ENCODE results near the gene ATG13. TPM values are rescaled to one million over a fixed set of nuclear protein-coding genes. Genes with fewer than 3 reads are reported as not detected.

ATG13 gene
- total RNA-seq (10 to 100 TPM; 27.0 to 50.7 (median 35.8) TPM), polyA plus RNA-seq (10 to 100 TPM; 16.8 to 50.5 (median 20.5) TPM)
- long read RNA-seq, donor 1, full-length matches to known transcripts, result 1 of 7 reads
- long read RNA-seq, donor 1, partial matches to known transcripts, result 1 of 7 reads
- long read RNA-seq, donor 1, other reads (novel, unspliced or antisense), result 5 of 7 reads
- long read RNA-seq, donor 2, full-length matches to known transcripts, result 4 of 33 reads
- long read RNA-seq, donor 2, partial matches to known transcripts, result 2 of 33 reads
- long read RNA-seq, donor 2, other reads (novel, unspliced or antisense), result 27 of 33 reads

DNA sequence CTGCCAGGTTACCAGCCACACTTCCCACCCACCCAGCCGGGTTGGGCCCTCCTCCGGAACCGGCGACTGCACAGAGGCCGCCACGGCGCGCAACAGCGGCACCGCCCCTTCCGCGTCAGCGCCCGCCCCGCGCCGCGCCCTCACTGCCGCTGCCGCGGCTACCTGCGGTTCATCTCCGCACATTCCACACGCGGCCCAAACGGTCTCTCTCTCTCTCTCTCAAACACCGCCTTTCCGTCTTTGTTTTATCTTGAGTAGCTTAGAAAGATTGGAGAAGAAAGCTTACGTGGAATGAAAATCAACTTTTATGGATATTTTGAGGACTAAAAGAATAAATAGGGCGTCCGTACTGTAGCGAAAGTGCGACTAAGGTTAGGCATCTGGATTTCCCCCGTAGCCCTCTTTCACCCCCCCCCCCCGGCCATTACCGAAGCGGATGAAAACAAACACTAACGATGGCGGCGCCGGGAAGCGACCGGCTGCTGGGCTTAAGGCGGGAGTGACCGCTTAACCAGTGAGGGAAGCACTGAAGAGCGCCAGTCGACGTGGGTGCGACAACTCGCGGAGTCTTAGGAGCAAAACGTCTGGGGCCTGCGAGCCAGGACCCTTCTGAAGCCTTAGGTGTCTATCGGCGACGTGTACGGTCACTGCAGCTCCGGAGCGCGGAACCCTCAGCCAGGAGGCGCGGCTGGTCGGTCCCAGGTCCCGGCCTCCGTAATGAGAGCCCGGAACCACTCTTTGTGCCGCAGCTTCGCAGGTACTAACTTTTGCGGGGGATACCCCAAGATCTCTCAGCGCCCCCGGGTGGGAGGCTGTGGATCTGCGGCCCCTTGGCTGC, at the start of gene ATG13, which contains the start of gene HARBI1:
Gene ATG13, plus strand, starts transcription at position 420 of the 838 bp plus-strand sequence. CDS start 26,739 bp downstream, outside the sequence.
Gene HARBI1, minus strand, starts transcription at position 94 of the 838 bp plus-strand sequence. CDS start 990 bp downstream, outside the sequence.
- intact Hi-C loops (cut with DNase I), result loop anchor here (2.0 to 10.0 kb wide), 5 partner anchors 50 to 225 kb away; partner anchors contain the start of gene CHRM4 (in 2 of the 2)
- 0% methylated on average over 70 to 72 of the region's 72 CpGs for WGBS, 3 donors
- Histone ChIP-seq H3K4me1 (peaks cover 23% of the 10 kb centered on the region), H3K27me3 (ENCODE audit: insufficient read depth in 3 of 3, low read length in 2 of 3) (no peaks in the 10 kb centered on the region), H3K27ac (peak within 1 kb of the TSS; percentile 97), H3K9me3 (no peaks in the 10 kb centered on the region), H3K4me3 (peak within 1 kb of the TSS; percentile 83), H3K36me3 (ENCODE audit: insufficient read depth in 1 of 2, low read depth in 1 of 2) (peaks cover 0 to 23% of the 10 kb centered on the region in 2 donors)
- ATAC-seq (peak; percentile 97 to 98 (median 98)), DNase-seq (peak; percentile 89 to 94)
- TF ChIP-seq, protein P1, sequence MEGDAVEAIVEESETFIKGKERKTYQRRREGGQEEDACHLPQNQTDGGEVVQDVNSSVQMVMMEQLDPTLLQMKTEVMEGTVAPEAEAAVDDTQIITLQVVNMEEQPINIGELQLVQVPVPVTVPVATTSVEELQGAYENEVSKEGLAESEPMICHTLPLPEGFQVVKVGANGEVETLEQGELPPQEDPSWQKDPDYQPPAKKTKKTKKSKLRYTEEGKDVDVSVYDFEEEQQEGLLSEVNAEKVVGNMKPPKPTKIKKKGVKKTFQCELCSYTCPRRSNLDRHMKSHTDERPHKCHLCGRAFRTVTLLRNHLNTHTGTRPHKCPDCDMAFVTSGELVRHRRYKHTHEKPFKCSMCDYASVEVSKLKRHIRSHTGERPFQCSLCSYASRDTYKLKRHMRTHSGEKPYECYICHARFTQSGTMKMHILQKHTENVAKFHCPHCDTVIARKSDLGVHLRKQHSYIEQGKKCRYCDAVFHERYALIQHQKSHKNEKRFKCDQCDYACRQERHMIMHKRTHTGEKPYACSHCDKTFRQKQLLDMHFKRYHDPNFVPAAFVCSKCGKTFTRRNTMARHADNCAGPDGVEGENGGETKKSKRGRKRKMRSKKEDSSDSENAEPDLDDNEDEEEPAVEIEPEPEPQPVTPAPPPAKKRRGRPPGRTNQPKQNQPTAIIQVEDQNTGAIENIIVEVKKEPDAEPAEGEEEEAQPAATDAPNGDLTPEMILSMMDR (IDR thresholded peaks at IDR 0.05), result peak; percentile 69

DNA sequence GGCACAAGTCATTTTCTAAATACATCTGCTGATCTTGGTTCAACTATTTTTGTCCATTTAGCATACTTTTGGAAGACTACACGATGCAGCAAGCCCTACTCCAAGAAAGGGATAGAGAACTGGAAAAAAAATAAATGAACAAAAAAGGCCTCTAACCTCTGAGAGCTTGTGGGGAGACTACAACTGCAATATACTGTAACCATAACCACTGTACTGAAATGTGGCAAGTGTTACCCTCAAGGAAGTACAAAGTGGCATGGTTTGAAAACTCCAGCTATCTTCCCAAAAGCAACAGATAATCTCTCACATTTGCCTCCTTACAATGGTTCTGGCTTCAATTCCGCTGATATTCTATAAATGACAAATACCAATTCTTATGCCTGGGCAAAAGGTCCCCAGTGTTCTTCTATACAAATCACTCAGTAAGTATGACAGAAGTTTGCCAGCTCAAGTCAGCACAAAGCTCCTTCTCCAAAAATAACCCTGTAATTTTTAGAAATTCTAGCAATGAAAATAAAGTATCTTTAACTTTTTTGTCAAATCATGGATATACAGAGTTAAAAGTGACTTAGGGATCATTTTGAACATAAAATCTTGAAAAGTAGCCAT, 46.5 kb upstream of the ATG13 start:
- ATAC-seq (no peak), DNase-seq (no peak)
- Histone ChIP-seq H3K9me3 (no peaks in the 10 kb centered on the region), H3K4me3 (no peak overlapping the region), H3K36me3 (ENCODE audit: insufficient read depth in 1 of 2, low read depth in 1 of 2) (no peaks in the 10 kb centered on the region), H3K4me1 (peaks cover 12% of the 10 kb centered on the region), H3K27ac (no peak overlapping the region), H3K27me3 (ENCODE audit: insufficient read depth in 3 of 3, low read length in 2 of 3) (no peaks in the 10 kb centered on the region)
- 37 to 58% (median 51%) methylated on average over 2 of the region's 2 CpGs for WGBS, 3 donors
- TF ChIP-seq, protein P1 (IDR thresholded peaks at IDR 0.05), result no peak
- intact Hi-C loops (cut with DNase I), result no loop called here

DNA sequence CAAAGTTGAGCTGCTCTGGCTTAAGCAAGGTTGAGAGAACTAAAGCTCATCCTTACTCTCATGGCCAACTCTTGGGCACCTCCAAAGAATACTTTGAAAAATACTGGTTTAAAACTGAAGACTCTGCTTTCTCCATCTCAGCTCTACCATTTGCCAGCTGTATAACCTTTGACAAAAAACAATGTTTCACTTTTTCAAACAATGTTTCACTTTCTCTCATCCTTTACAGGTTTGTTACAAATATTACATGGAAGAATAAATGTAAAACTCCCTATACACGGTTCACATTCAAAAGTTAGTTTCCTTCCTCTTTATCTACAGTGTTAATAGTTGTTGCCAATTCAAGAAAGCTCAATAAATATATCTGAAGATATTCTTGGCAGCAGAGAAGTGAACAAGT, 42.7 kb upstream of the ATG13 start:
- no peak overlapping the region for H3K27ac ChIP-seq
- no peaks in the 10 kb centered on the region for H3K27me3 ChIP-seq (ENCODE audit: insufficient read depth in 3 of 3, low read length in 2 of 3)
- H3K4me1 ChIP-seq, result peaks cover 9% of the 10 kb centered on the region
- ATAC-seq (no peak), DNase-seq (no peak)
- H3K9me3 ChIP-seq, result no peaks in the 10 kb centered on the region
- no peaks in the 10 kb centered on the region for H3K36me3 ChIP-seq (ENCODE audit: insufficient read depth in 1 of 2, low read depth in 1 of 2)
- TF ChIP-seq, protein P1 (IDR thresholded peaks at IDR 0.05), result no peak
- 60 to 65% (median 61%) methylated on average over 1 of the region's 1 CpG for WGBS, 3 donors
- intact Hi-C loops (cut with DNase I), result no loop called here
- no peak overlapping the region for H3K4me3 ChIP-seq

DNA sequence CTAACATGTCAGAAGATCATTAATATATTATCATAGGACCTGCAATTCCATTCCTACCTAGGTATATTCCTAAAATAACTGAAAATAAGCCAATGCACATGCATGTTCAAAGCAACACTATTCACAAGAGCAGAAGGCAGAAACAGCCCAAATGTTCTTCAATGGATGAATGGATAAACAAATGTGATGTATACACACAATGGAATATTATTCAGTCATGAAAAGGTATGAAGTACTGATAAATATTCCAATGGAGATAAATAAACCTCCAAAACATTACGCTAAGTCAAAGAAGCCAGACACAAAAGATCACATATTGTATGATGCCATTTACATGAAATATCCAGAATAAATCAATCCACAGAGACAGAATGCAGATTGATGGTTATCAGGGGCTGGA, 40.3 kb upstream of the ATG13 start:
- Histone ChIP-seq H3K4me3 (no peak overlapping the region), H3K36me3 (ENCODE audit: insufficient read depth in 1 of 2, low read depth in 1 of 2) (no peaks in the 10 kb centered on the region), H3K9me3 (no peaks in the 10 kb centered on the region), H3K4me1 (peaks cover 9% of the 10 kb centered on the region), H3K27me3 (ENCODE audit: insufficient read depth in 3 of 3, low read length in 2 of 3) (no peaks in the 10 kb centered on the region), H3K27ac (no peak overlapping the region)
- intact Hi-C loops (cut with DNase I), result no loop called here
- DNase-seq, result no peak
- no peak for ATAC-seq
- TF ChIP-seq, protein P1 (IDR thresholded peaks at IDR 0.05), result no peak
- 94 to 98% (median 98%) methylated on average over 1 of the region's 1 CpG for WGBS, 3 donors
